HG03064 (cell line): ENCODE results near the gene SLC5A10.
"Not testable (repeated sequence)": the region's sequence is repeated elsewhere in the genome, so short reads cannot be mapped to it uniquely, and the experiment has no call there.

Experiments used
- ATAC-seq: cut with Tn5 transposase; IDR thresholded peaks from one replicate; pipeline ENCODE4 v1.9.1; 2021; ENCODE audit warnings: low read depth; ENCODE audit not compliant: unreplicated experiment

Gene SLC5A10

GRCh38 chr17:19036186-19036585, 84.2 kb downstream of the SLC5A10 start:
- not testable (repeated sequence) for ATAC-seq

- not testable (repeated sequence) for ATAC-seq
These were observed 85.6 kb downstream of the SLC5A10 start for GRCh38 chr17:19037547-19037946.

- not testable (repeated sequence) for ATAC-seq
These were observed 86.0 kb downstream of the SLC5A10 start for GRCh38 chr17:19038007-19038406.

- ATAC-seq, result not testable (repeated sequence)
These were observed 86.8 kb downstream of the SLC5A10 start for GRCh38 chr17:19038730-19039129.

GRCh38 chr17:19040350-19040749, 88.4 kb downstream of the SLC5A10 start:
- not testable (repeated sequence) for ATAC-seq

- not testable (repeated sequence) for ATAC-seq
These were observed 89.9 kb downstream of the SLC5A10 start for GRCh38 chr17:19041871-19042270.

GRCh38 chr17:19042369-19042768, 90.4 kb downstream of the SLC5A10 start:
- not testable (repeated sequence) for ATAC-seq

GRCh38 chr17:19043032-19043431, 91.1 kb downstream of the SLC5A10 start:
- not testable (repeated sequence) for ATAC-seq

GRCh38 chr17:19044643-19045042, 92.7 kb downstream of the SLC5A10 start:
- ATAC-seq, result not testable (repeated sequence)

- not testable (repeated sequence) for ATAC-seq
These were observed 94.9 kb downstream of the SLC5A10 start, which contains the start of gene GRAP for GRCh38 chr17:19046782-19047375. Gene GRAP, minus strand, starts transcription at chr17:19046957. Its CDS starts 31 bp downstream, at chr17:19046926.

GRCh38 chr17:19047510-19047909, 95.5 kb downstream of the SLC5A10 start:
- ATAC-seq, result not testable (repeated sequence)

- not testable (repeated sequence) for ATAC-seq
These were observed 96.9 kb downstream of the SLC5A10 start for GRCh38 chr17:19048826-19049225.

GRCh38 chr17:19055447-19055846, 103.5 kb downstream of the SLC5A10 start:
- ATAC-seq, result not testable (repeated sequence)

GRCh38 chr17:19062009-19062717, 110.2 kb downstream of the SLC5A10 start:
- not testable (repeated sequence) for ATAC-seq

- not testable (repeated sequence) for ATAC-seq
These were observed 110.9 kb downstream of the SLC5A10 start for GRCh38 chr17:19062718-19063325.

GRCh38 chr17:19063326-19063956, 111.5 kb downstream of the SLC5A10 start:
- not testable (repeated sequence) for ATAC-seq

GRCh38 chr17:19064378-19064777, 112.4 kb downstream of the SLC5A10 start:
- ATAC-seq, result not testable (repeated sequence)

- ATAC-seq, result not testable (repeated sequence)
These were observed 118.6 kb downstream of the SLC5A10 start for GRCh38 chr17:19070318-19071168.
